ENCODE data around the gene TTYH3. TPM values are rescaled to one million over a fixed set of nuclear protein-coding genes. Genes with fewer than 3 reads are reported as not detected.

Gene TTYH3
- total and polyA plus RNA-seq, 2 donors (not counting 1 experiment from before 2014, with no cell fraction given), result 17.4 to 19.7 TPM

- no peak for DNase-seq (ENCODE audit: low read depth in 2 of 2)
- Histone ChIP-seq H3K27me3 (ENCODE audit: control insufficient read depth, insufficient read depth, low read length) (no peaks in the 10 kb centered on the region), H4K20me1 (ENCODE audit: control insufficient read depth, extremely low read depth, insufficient read depth, low read length) (no peaks in the 10 kb centered on the region), H3K36me3 (ENCODE audit: control insufficient read depth, insufficient read depth, low read length) (peaks cover 22% of the 10 kb centered on the region), H3K27ac (ENCODE audit: insufficient read depth, low read length) (no peak overlapping the region), H3K4me2 (ENCODE audit: extremely low read depth, insufficient read depth, low read length) (no peak overlapping the region), H3K79me2 (ENCODE audit: control insufficient read depth, insufficient read depth, low read length) (peaks cover 2% of the 10 kb centered on the region), H3K9ac (ENCODE audit: insufficient read depth, low read length) (no peak overlapping the region), H3K4me1 (ENCODE audit: control insufficient read depth, extremely low read depth, insufficient read depth, low read length) (peaks cover 7% of the 10 kb centered on the region), H2AFZ (ENCODE audit: low read length) (no peak overlapping the region), H3K9me3 (ENCODE audit: control insufficient read depth, insufficient read depth, low read depth, low read length) (no peaks in the 10 kb centered on the region), H3K4me3 (replicated peaks in 1 of 4; ENCODE audit: control extremely low read depth in 1 of 4, insufficient read depth in 1 of 4, low read depth in 3 of 4, low read length in 4 of 4) (no peak overlapping the region)
- TF ChIP-seq EZH2 (IDR thresholded peaks at IDR 0.05; ENCODE audit: low read length, missing control alignments) (no peak), CTCF (conservative IDR thresholded peaks at IDR 0.05 in 1 of 2, IDR thresholded peaks at IDR 0.05 in 1 of 2; ENCODE audit: low read depth in 1 of 2, low read length in 2 of 2) (no peak)
Measured at GRCh38 chr7:2649139-2649838, 17.5 kb downstream of the TTYH3 start.

DNA sequence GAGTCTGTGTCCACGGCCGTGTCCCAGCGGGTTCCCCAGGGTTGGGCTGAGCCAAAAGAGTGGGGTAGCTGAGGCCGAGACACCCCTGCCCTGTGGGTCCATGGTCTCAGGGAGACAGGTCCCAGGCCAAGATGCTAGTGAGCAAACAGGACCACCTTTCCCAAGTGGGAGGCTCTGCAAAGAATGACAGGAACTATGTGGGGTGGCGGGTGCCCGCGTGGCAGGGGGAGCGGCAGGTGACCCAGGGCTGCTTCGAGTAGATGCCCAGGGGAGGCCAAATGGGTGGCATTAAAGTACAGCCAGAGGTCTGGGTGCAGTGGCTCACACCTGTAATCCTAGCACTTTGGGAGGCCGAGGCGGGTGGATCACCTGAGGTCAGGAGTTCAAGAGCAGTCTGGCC lies 18.2 kb downstream of the TTYH3 start:
- H3K4me2 ChIP-seq (ENCODE audit: extremely low read depth, insufficient read depth, low read length), result no peak overlapping the region
- H3K4me3 ChIP-seq (replicated peaks in 1 of 4; ENCODE audit: control extremely low read depth in 1 of 4, insufficient read depth in 1 of 4, low read depth in 3 of 4, low read length in 4 of 4), result no peak overlapping the region
- TF ChIP-seq EZH2 (IDR thresholded peaks at IDR 0.05; ENCODE audit: low read length, missing control alignments) (no peak), CTCF (conservative IDR thresholded peaks at IDR 0.05 in 1 of 2, IDR thresholded peaks at IDR 0.05 in 1 of 2; ENCODE audit: low read depth in 1 of 2, low read length in 2 of 2) (no peak)
- no peak overlapping the region for H2AFZ ChIP-seq (ENCODE audit: low read length)
- no peaks in the 10 kb centered on the region for H3K79me2 ChIP-seq (ENCODE audit: control insufficient read depth, insufficient read depth, low read length)
- no peaks in the 10 kb centered on the region for H3K9me3 ChIP-seq (ENCODE audit: control insufficient read depth, insufficient read depth, low read depth, low read length)
- H4K20me1 ChIP-seq (ENCODE audit: control insufficient read depth, extremely low read depth, insufficient read depth, low read length), result no peaks in the 10 kb centered on the region
- no peak for DNase-seq (ENCODE audit: low read depth in 2 of 2)
- no peak overlapping the region for H3K9ac ChIP-seq (ENCODE audit: insufficient read depth, low read length)
- peaks cover 4% of the 10 kb centered on the region for H3K4me1 ChIP-seq (ENCODE audit: control insufficient read depth, extremely low read depth, insufficient read depth, low read length)
- H3K36me3 ChIP-seq (ENCODE audit: control insufficient read depth, insufficient read depth, low read length), result peaks cover 22% of the 10 kb centered on the region
- H3K27ac ChIP-seq (ENCODE audit: insufficient read depth, low read length), result no peak overlapping the region
- H3K27me3 ChIP-seq (ENCODE audit: control insufficient read depth, insufficient read depth, low read length), result no peaks in the 10 kb centered on the region

DNA sequence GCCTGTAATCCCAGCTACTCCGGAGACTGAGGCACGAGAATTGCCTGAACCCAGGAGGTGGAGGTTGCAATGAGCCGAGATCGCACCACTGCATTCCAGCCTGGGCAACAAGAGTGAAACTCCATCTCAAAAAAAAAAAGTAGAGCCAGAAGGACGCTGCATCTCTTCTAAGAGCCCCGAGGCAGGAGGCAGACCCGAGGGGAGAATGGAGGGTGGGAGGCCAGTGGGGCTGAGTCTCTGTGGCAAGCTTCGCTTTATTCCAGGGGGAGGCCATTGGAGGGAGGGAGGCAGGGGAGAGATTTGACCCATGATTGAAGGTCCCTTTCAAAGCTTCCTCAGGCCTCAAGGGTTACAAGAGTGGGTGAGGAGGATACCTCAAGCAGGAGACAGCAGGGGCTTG lies 18.7 kb downstream of the TTYH3 start:
- DNase-seq (ENCODE audit: low read depth in 2 of 2), result no peak
- no peak for TF ChIP-seq CTCF (conservative IDR thresholded peaks at IDR 0.05 in 1 of 2, IDR thresholded peaks at IDR 0.05 in 1 of 2; ENCODE audit: low read depth in 1 of 2, low read length in 2 of 2)
- TF ChIP-seq EZH2 (IDR thresholded peaks at IDR 0.05; ENCODE audit: low read length, missing control alignments), result no peak
- H3K4me1 ChIP-seq (ENCODE audit: control insufficient read depth, extremely low read depth, insufficient read depth, low read length), result no peaks in the 10 kb centered on the region
- H3K27ac ChIP-seq (ENCODE audit: insufficient read depth, low read length), result no peak overlapping the region
- no peaks in the 10 kb centered on the region for H3K79me2 ChIP-seq (ENCODE audit: control insufficient read depth, insufficient read depth, low read length)
- no peak overlapping the region for H3K9ac ChIP-seq (ENCODE audit: insufficient read depth, low read length)
- H3K36me3 ChIP-seq (ENCODE audit: control insufficient read depth, insufficient read depth, low read length), result peaks cover 22% of the 10 kb centered on the region
- no peaks in the 10 kb centered on the region for H3K9me3 ChIP-seq (ENCODE audit: control insufficient read depth, insufficient read depth, low read depth, low read length)
- no peak overlapping the region for H3K4me2 ChIP-seq (ENCODE audit: extremely low read depth, insufficient read depth, low read length)
- no peaks in the 10 kb centered on the region for H3K27me3 ChIP-seq (ENCODE audit: control insufficient read depth, insufficient read depth, low read length)
- H3K4me3 ChIP-seq (replicated peaks in 1 of 4; ENCODE audit: control extremely low read depth in 1 of 4, insufficient read depth in 1 of 4, low read depth in 3 of 4, low read length in 4 of 4), result no peak overlapping the region
- H2AFZ ChIP-seq (ENCODE audit: low read length), result no peak overlapping the region
- no peaks in the 10 kb centered on the region for H4K20me1 ChIP-seq (ENCODE audit: control insufficient read depth, extremely low read depth, insufficient read depth, low read length)

Data from fibroblast of lung (primary cell).